Activated naive CD4-positive, alpha-beta T cell treated with anti-CD3 and anti-CD28 coated beads, Interleukin-2, amount 10 ng/mL, durations not matched to agents 7 days and 5 days (primary cell): ENCODE data around the gene DYSF.

Experiments used
- CTCF ChIA-PET: fragments of 350-600 bp; sonication (Branson Sonifier 250); formaldehyde crosslinking; loops from one replicate; lab custom pipeline; 2021; ENCODE audit warnings: antibody characterized with exemption; lab: Charles Lee
- DNase-seq: peaks from one replicate; pipeline ENCODE4 v3.0.0-alpha.2; 2020
- H3K27ac Mint-ChIP-seq: one replicate; pipeline ENCODE4 v1.8.0; 2021; ENCODE audit warnings: mild to moderate bottlenecking, moderate library complexity, mixed read lengths
- H3K27me3 Mint-ChIP-seq: one replicate; pipeline ENCODE4 v1.8.0; 2021; ENCODE audit warnings: mild to moderate bottlenecking, mixed read lengths
- H3K36me3 Mint-ChIP-seq: one replicate; pipeline ENCODE4 v1.8.0; 2021; ENCODE audit warnings: mixed read lengths
- H3K4me1 Mint-ChIP-seq: one replicate; pipeline ENCODE4 v1.8.0; 2021; ENCODE audit warnings: mixed read lengths
- H3K4me3 Mint-ChIP-seq: one replicate; pipeline ENCODE4 v1.8.0; 2021; ENCODE audit warnings: mild to moderate bottlenecking, moderate library complexity, mixed read lengths
- H3K9me3 Mint-ChIP-seq: one replicate; pipeline ENCODE4 v1.8.0; 2021; ENCODE audit warnings: mixed read lengths

DYSF gene

GRCh38 chr2:71629771-71630453 lies 176.6 kb downstream of the DYSF start:
- Mint-ChIP-seq H3K36me3 (no peaks in the 10 kb centered on the region), H3K4me1 (no peaks in the 10 kb centered on the region), H3K27ac (no peak overlapping the region), H3K9me3 (no peaks in the 10 kb centered on the region), H3K27me3 (peaks cover 26% of the 10 kb centered on the region), H3K4me3 (no peak overlapping the region)
- CTCF ChIA-PET, result no interaction called here
- DNase-seq, result no peak

GRCh38 chr2:71630454-71631328 lies 177.3 kb downstream of the DYSF start:
- Mint-ChIP-seq H3K4me3 (no peak overlapping the region), H3K27ac (no peak overlapping the region), H3K4me1 (no peaks in the 10 kb centered on the region), H3K27me3 (peaks cover 26% of the 10 kb centered on the region), H3K9me3 (no peaks in the 10 kb centered on the region), H3K36me3 (no peaks in the 10 kb centered on the region)
- CTCF ChIA-PET, result no interaction called here
- DNase-seq, result no peak

- DNase-seq, result no peak
- Mint-ChIP-seq H3K4me3 (no peak overlapping the region), H3K36me3 (no peaks in the 10 kb centered on the region), H3K27me3 (peaks cover 26% of the 10 kb centered on the region), H3K9me3 (no peaks in the 10 kb centered on the region), H3K27ac (no peak overlapping the region), H3K4me1 (no peaks in the 10 kb centered on the region)
- CTCF ChIA-PET, result no interaction called here
Measured at GRCh38 chr2:71631411-71631931, 178.1 kb downstream of the DYSF start.

GRCh38 chr2:71633086-71633485 lies 179.7 kb downstream of the DYSF start:
- H3K4me3 Mint-ChIP-seq, result no peak overlapping the region
- H3K27me3 Mint-ChIP-seq, result peaks cover 26% of the 10 kb centered on the region
- no peak overlapping the region for H3K27ac Mint-ChIP-seq
- no peaks in the 10 kb centered on the region for H3K4me1 Mint-ChIP-seq
- no peak for DNase-seq
- H3K9me3 Mint-ChIP-seq, result no peaks in the 10 kb centered on the region
- CTCF ChIA-PET, result no interaction called here
- no peaks in the 10 kb centered on the region for H3K36me3 Mint-ChIP-seq

- CTCF ChIA-PET, result no interaction called here
- Mint-ChIP-seq H3K9me3 (no peaks in the 10 kb centered on the region), H3K36me3 (no peaks in the 10 kb centered on the region), H3K4me1 (no peaks in the 10 kb centered on the region), H3K4me3 (no peak overlapping the region), H3K27ac (no peak overlapping the region), H3K27me3 (peaks cover 18% of the 10 kb centered on the region)
- no peak for DNase-seq
Measured at GRCh38 chr2:71634567-71634966, 181.2 kb downstream of the DYSF start.

GRCh38 chr2:71635798-71636197 lies 182.4 kb downstream of the DYSF start:
- peaks cover 9% of the 10 kb centered on the region for H3K27me3 Mint-ChIP-seq
- no peak overlapping the region for H3K4me3 Mint-ChIP-seq
- CTCF ChIA-PET, result no interaction called here
- DNase-seq, result no peak
- H3K4me1 Mint-ChIP-seq, result no peaks in the 10 kb centered on the region
- no peaks in the 10 kb centered on the region for H3K9me3 Mint-ChIP-seq
- H3K36me3 Mint-ChIP-seq, result no peaks in the 10 kb centered on the region
- no peak overlapping the region for H3K27ac Mint-ChIP-seq

GRCh38 chr2:71637168-71637567 lies 183.8 kb downstream of the DYSF start:
- CTCF ChIA-PET, result no interaction called here

GRCh38 chr2:71637736-71638135 lies 184.4 kb downstream of the DYSF start:
- no peaks in the 10 kb centered on the region for H3K9me3 Mint-ChIP-seq
- H3K27me3 Mint-ChIP-seq, result peaks cover 2% of the 10 kb centered on the region
- CTCF ChIA-PET, result no interaction called here
- no peak overlapping the region for H3K27ac Mint-ChIP-seq
- H3K4me3 Mint-ChIP-seq, result no peak overlapping the region
- no peaks in the 10 kb centered on the region for H3K4me1 Mint-ChIP-seq
- no peak for DNase-seq
- H3K36me3 Mint-ChIP-seq, result no peaks in the 10 kb centered on the region

More at GRCh38 chr2:71637168-71637567, 183.8 kb downstream of the DYSF start:
- H3K27ac Mint-ChIP-seq, result no peak overlapping the region
- no peaks in the 10 kb centered on the region for H3K4me1 Mint-ChIP-seq
- no peaks in the 10 kb centered on the region for H3K36me3 Mint-ChIP-seq
- no peak overlapping the region for H3K4me3 Mint-ChIP-seq
- H3K27me3 Mint-ChIP-seq, result peaks cover 5% of the 10 kb centered on the region
- DNase-seq, result no peak
- H3K9me3 Mint-ChIP-seq, result no peaks in the 10 kb centered on the region

- Mint-ChIP-seq H3K4me1 (no peaks in the 10 kb centered on the region), H3K36me3 (no peaks in the 10 kb centered on the region), H3K9me3 (no peaks in the 10 kb centered on the region), H3K27me3 (peaks cover 5% of the 10 kb centered on the region), H3K27ac (no peak overlapping the region), H3K4me3 (no peak overlapping the region)
- CTCF ChIA-PET, result no interaction called here
- no peak for DNase-seq
Measured at GRCh38 chr2:71639735-71640134, 186.4 kb downstream of the DYSF start.

- Mint-ChIP-seq H3K4me3 (no peak overlapping the region), H3K4me1 (no peaks in the 10 kb centered on the region), H3K27ac (no peak overlapping the region), H3K9me3 (no peaks in the 10 kb centered on the region), H3K27me3 (peaks cover 11% of the 10 kb centered on the region), H3K36me3 (no peaks in the 10 kb centered on the region)
- CTCF ChIA-PET, result no interaction called here
- no peak for DNase-seq
Measured at GRCh38 chr2:71640489-71640888, 187.1 kb downstream of the DYSF start.

- H3K27ac Mint-ChIP-seq, result no peak overlapping the region
- no peaks in the 10 kb centered on the region for H3K36me3 Mint-ChIP-seq
- H3K4me3 Mint-ChIP-seq, result no peak overlapping the region
- H3K4me1 Mint-ChIP-seq, result no peaks in the 10 kb centered on the region
- DNase-seq, result no peak
- CTCF ChIA-PET, result no interaction called here
- H3K9me3 Mint-ChIP-seq, result no peaks in the 10 kb centered on the region
- peaks cover 24% of the 10 kb centered on the region for H3K27me3 Mint-ChIP-seq
Measured at GRCh38 chr2:71643674-71644357, 190.5 kb downstream of the DYSF start.

- CTCF ChIA-PET, result no interaction called here
- no peak overlapping the region for H3K4me3 Mint-ChIP-seq
- H3K4me1 Mint-ChIP-seq, result no peaks in the 10 kb centered on the region
- no peaks in the 10 kb centered on the region for H3K9me3 Mint-ChIP-seq
- no peak overlapping the region for H3K27ac Mint-ChIP-seq
- no peaks in the 10 kb centered on the region for H3K36me3 Mint-ChIP-seq
- DNase-seq, result no peak
- H3K27me3 Mint-ChIP-seq, result peaks cover 24% of the 10 kb centered on the region
Measured at GRCh38 chr2:71646028-71646427, 192.7 kb downstream of the DYSF start.

- no peaks in the 10 kb centered on the region for H3K4me1 Mint-ChIP-seq
- no peak overlapping the region for H3K27ac Mint-ChIP-seq
- CTCF ChIA-PET, result no interaction called here
- no peaks in the 10 kb centered on the region for H3K36me3 Mint-ChIP-seq
- DNase-seq, result no peak
- no peaks in the 10 kb centered on the region for H3K9me3 Mint-ChIP-seq
- H3K27me3 Mint-ChIP-seq, result peaks cover 24% of the 10 kb centered on the region
- no peak overlapping the region for H3K4me3 Mint-ChIP-seq
Measured at GRCh38 chr2:71647356-71647755, 194.0 kb downstream of the DYSF start.

GRCh38 chr2:71655498-71655897 lies 202.1 kb downstream of the DYSF start:
- CTCF ChIA-PET, result no interaction called here
- Mint-ChIP-seq H3K36me3 (no peaks in the 10 kb centered on the region), H3K27ac (no peak overlapping the region), H3K9me3 (peaks cover 12% of the 10 kb centered on the region), H3K4me3 (no peak overlapping the region), H3K27me3 (peaks cover 6% of the 10 kb centered on the region), H3K4me1 (no peaks in the 10 kb centered on the region)
- DNase-seq, result no peak
